Uterus (tissue), 2 donors: ENCODE measurements around the gene BCAT1.

Experiments
- POLR2A ChIP-seq, 2 donors: fragments of 450-650 bp; IDR thresholded peaks; one replicate each; pipeline ENCODE4 v1.6.1; 2016; ENCODE audit warnings: antibody characterized with exemption in 2 of 2, mild to moderate bottlenecking in 1 of 2, moderate library complexity in 1 of 2
- TF ChIP-seq, protein P1 (sequence below), 4 experiments: fragments of 200-600 bp in 2 of 4; fragments of 450-650 bp in 2 of 4; sonication (generic) in 2 of 4; IDR thresholded peaks; one replicate each; pipeline ENCODE4 v1.5.1; 2016 to 2019; ENCODE audit warnings: antibody characterized with exemption in 4 of 4, mild to moderate bottlenecking in 2 of 4, moderate library complexity in 1 of 4

GRCh38 chr12:24911271-24911791 is 37.6 kb downstream of the BCAT1 start:
- TF ChIP-seq, protein P1, sequence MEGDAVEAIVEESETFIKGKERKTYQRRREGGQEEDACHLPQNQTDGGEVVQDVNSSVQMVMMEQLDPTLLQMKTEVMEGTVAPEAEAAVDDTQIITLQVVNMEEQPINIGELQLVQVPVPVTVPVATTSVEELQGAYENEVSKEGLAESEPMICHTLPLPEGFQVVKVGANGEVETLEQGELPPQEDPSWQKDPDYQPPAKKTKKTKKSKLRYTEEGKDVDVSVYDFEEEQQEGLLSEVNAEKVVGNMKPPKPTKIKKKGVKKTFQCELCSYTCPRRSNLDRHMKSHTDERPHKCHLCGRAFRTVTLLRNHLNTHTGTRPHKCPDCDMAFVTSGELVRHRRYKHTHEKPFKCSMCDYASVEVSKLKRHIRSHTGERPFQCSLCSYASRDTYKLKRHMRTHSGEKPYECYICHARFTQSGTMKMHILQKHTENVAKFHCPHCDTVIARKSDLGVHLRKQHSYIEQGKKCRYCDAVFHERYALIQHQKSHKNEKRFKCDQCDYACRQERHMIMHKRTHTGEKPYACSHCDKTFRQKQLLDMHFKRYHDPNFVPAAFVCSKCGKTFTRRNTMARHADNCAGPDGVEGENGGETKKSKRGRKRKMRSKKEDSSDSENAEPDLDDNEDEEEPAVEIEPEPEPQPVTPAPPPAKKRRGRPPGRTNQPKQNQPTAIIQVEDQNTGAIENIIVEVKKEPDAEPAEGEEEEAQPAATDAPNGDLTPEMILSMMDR (IDR thresholded peaks at IDR 0.05) = no peak
- TF ChIP-seq POLR2A (IDR thresholded peaks at IDR 0.05) = no peak
